Activated T-helper 2 cell treated with anti-CD3 and anti-CD28 coated beads, Interferon-gamma antibody, Interleukin-2, Interleukin-4, amounts not matched to agents 10 μg/mL and 5 μg/mL and 100 μg/mL, durations not matched to agents 14 hours and 24 hours and 36 hours (primary cell): ENCODE data around the gene MISP. TPM values are rescaled to one million over a fixed set of nuclear protein-coding genes. Genes with fewer than 3 reads are reported as not detected.

Source experiments
- DNase-seq: peaks from one replicate; pipeline ENCODE4 v3.0.0; 2021; ENCODE audit warnings: low spot score
- H3K27ac Mint-ChIP-seq: one replicate; pipeline ENCODE4 v1.8.0; 2021; ENCODE audit warnings: mixed read lengths
- H3K27me3 Mint-ChIP-seq: one replicate; pipeline ENCODE4 v1.8.0; 2021; ENCODE audit warnings: low read depth, mixed read lengths
- H3K36me3 Mint-ChIP-seq: one replicate; pipeline ENCODE4 v1.8.0; 2021; ENCODE audit warnings: low read depth, mixed read lengths
- H3K4me1 Mint-ChIP-seq: one replicate; pipeline ENCODE4 v1.8.0; 2021; ENCODE audit warnings: low read depth, mixed read lengths
- H3K4me3 Mint-ChIP-seq: one replicate; pipeline ENCODE4 v1.8.0; 2021; ENCODE audit warnings: low read depth, mild to moderate bottlenecking, moderate library complexity, mixed read lengths
- H3K9me3 Mint-ChIP-seq: one replicate; pipeline ENCODE4 v1.8.0; 2021; ENCODE audit warnings: mixed read lengths
- intact Hi-C: fragments of 100-400 bp; cut with micrococcal nuclease; formaldehyde crosslinking; loops from one replicate; pipeline ENCODE4 v1.15.1; 2023
- total RNA-seq: library from RNA; stranded (reverse); gene quantifications from 2 replicates; pipeline ENCODE4 v1.2.3, GENCODE V29; 2022

Gene MISP
- total RNA-seq, 1 donor from 2014 or later = not detected

DNA sequence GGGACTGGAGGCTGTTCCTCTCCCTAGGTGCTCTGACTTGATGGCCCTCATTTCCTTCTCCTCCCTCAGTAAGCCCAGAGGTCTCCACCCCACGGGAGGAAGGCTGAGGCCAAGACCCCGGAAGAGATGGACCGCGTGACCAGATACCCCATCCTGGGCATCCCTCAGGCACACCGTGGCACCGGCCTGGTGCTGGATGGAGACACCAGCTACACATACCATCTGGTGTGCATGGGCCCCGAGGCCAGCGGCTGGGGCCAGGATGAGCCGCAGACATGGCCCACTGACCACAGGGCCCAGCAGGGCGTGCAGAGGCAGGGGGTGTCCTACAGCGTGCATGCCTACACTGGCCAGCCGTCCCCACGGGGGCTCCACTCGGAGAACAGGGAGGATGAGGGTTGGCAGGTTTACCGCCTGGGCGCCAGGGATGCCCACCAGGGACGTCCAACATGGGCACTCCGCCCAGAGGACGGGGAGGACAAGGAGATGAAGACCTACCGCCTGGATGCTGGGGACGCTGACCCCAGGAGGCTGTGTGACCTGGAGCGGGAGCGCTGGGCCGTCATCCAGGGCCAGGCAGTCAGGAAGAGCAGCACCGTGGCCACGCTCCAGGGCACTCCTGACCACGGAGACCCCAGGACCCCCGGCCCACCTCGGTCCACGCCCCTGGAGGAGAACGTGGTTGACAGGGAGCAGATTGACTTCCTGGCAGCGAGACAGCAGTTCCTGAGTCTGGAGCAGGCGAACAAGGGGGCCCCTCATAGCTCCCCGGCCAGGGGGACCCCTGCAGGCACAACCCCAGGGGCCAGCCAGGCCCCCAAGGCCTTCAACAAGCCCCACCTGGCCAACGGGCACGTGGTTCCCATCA is 6.1 kb downstream of the MISP start:
- H3K9me3 Mint-ChIP-seq = peaks cover 4% of the 10 kb centered on the region
- DNase-seq = no peak

GRCh38 chr19:757811-758668 is 7.1 kb downstream of the MISP start:
- intact Hi-C loops = no loop called here
- no peak for DNase-seq
- no peaks in the 10 kb centered on the region for H3K27me3 Mint-ChIP-seq
- H3K9me3 Mint-ChIP-seq = peaks cover 4% of the 10 kb centered on the region
- H3K4me3 Mint-ChIP-seq = no peak overlapping the region
- H3K27ac Mint-ChIP-seq = no peak overlapping the region
- H3K36me3 Mint-ChIP-seq = no peaks in the 10 kb centered on the region
- no peaks in the 10 kb centered on the region for H3K4me1 Mint-ChIP-seq

More for the DNA sequence above, 6.1 kb downstream of the MISP start:
- Mint-ChIP-seq H3K27me3 (no peaks in the 10 kb centered on the region), H3K36me3 (no peaks in the 10 kb centered on the region), H3K27ac (no peak overlapping the region), H3K4me1 (no peaks in the 10 kb centered on the region), H3K4me3 (no peak overlapping the region)
- intact Hi-C loops = no loop called here

GRCh38 chr19:763181-763580 is 12.3 kb downstream of the MISP start:
- H3K27ac Mint-ChIP-seq = no peak overlapping the region
- no peaks in the 10 kb centered on the region for H3K27me3 Mint-ChIP-seq
- H3K4me3 Mint-ChIP-seq = no peak overlapping the region
- DNase-seq = no peak
- intact Hi-C loops = no loop called here
- H3K4me1 Mint-ChIP-seq = no peaks in the 10 kb centered on the region
- peaks cover 4% of the 10 kb centered on the region for H3K9me3 Mint-ChIP-seq
- H3K36me3 Mint-ChIP-seq = no peaks in the 10 kb centered on the region

DNA sequence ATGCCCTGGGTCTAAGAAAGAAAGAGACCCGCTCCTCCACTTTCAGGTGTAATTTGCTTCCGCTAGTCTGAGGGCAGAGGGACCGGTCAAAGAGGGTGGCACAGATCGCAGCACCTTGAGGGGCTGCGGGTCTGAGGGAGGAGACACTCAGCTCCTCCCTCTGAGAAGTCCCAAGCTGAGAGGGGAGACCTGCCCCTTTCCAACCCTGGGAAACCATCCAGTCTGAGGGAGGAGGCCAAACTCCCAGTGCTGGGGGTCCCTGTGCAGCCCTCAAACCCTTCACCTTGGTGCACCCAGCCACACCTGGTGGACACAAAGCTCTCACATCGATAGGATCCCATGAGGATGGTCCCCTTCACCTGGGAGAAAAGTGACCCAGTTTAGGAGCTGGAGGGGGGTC is 13.0 kb downstream of the MISP start:
- Mint-ChIP-seq H3K4me1 (no peaks in the 10 kb centered on the region), H3K9me3 (peaks cover 4% of the 10 kb centered on the region), H3K27ac (no peak overlapping the region), H3K27me3 (no peaks in the 10 kb centered on the region), H3K4me3 (no peak overlapping the region), H3K36me3 (no peaks in the 10 kb centered on the region)
- intact Hi-C loops = no loop called here
- no peak for DNase-seq

- H3K36me3 Mint-ChIP-seq = no peaks in the 10 kb centered on the region
- no peak overlapping the region for H3K4me3 Mint-ChIP-seq
- intact Hi-C loops = no loop called here
- H3K9me3 Mint-ChIP-seq = peaks cover 4% of the 10 kb centered on the region
- no peaks in the 10 kb centered on the region for H3K4me1 Mint-ChIP-seq
- no peak for DNase-seq
- no peaks in the 10 kb centered on the region for H3K27me3 Mint-ChIP-seq
- no peak overlapping the region for H3K27ac Mint-ChIP-seq
These were observed 13.4 kb downstream of the MISP start for GRCh38 chr19:764301-764700.

DNA sequence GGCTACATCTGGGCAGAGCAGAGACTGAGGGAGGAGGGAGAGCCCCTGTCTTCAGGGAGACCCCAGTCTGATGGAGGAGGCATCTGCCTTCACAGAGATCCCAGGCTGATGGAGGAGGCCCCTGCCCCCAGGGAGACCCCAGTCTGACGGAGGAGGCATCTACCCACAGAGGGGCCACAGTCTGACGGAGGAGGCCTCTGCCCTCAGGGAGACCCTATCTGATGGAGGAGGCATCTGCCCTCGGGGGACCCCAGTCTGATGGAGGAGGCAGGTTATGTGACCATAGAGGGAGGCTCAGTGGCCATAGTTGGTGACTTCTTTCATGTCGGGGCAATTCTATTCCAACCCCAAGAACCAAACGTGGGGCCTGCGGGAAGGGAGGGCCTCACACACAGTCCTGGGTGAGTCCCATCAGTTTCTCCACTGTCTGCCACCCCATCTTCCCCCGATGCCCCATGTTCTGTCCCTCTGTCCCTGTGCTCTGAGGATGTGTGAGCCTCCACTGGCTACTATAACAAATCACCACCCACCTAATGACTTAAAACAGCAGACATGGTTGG is 14.3 kb downstream of the MISP start:
- H3K36me3 Mint-ChIP-seq = no peaks in the 10 kb centered on the region
- no peak overlapping the region for H3K27ac Mint-ChIP-seq
- no peak for DNase-seq
- H3K4me1 Mint-ChIP-seq = peaks cover under 1% of the 10 kb centered on the region
- peaks cover under 1% of the 10 kb centered on the region for H3K27me3 Mint-ChIP-seq
- H3K4me3 Mint-ChIP-seq = no peak overlapping the region
- intact Hi-C loops = no loop called here
- H3K9me3 Mint-ChIP-seq = no peaks in the 10 kb centered on the region

DNA sequence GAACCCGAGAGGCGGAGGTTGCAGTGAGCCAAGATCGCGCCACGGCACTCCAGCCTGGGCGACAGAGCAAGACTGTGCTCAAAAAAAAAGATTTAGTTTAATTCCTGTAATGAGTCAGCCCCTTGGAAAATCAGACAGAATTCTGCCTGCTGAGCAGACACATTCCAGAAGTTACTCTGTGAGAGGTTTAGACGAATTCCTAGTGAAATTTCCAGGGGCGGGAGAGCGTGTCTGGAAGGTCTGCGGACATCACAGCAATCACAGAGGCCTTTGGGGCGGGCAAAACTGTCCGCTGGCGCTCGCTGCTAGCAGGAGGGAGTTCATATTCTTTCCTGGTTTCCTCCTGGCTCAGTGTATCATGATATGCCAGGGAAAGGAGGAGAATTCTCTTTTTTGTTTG is 17.5 kb downstream of the MISP start:
- Mint-ChIP-seq H3K4me3 (no peak overlapping the region), H3K4me1 (peaks cover 2% of the 10 kb centered on the region), H3K36me3 (no peaks in the 10 kb centered on the region), H3K9me3 (no peaks in the 10 kb centered on the region), H3K27ac (no peak overlapping the region), H3K27me3 (peaks cover 2% of the 10 kb centered on the region)
- no peak for DNase-seq
- intact Hi-C loops = no loop called here

- peaks cover 2% of the 10 kb centered on the region for H3K4me1 Mint-ChIP-seq
- H3K36me3 Mint-ChIP-seq = no peaks in the 10 kb centered on the region
- no peaks in the 10 kb centered on the region for H3K9me3 Mint-ChIP-seq
- H3K4me3 Mint-ChIP-seq = no peak overlapping the region
- no peak for DNase-seq
- H3K27me3 Mint-ChIP-seq = peaks cover 2% of the 10 kb centered on the region
- intact Hi-C loops = loop anchor here (2.0 to 10.0 kb wide), 3 partner anchors 65 to 231 kb away; partner anchors contain the start of gene GRIN3B
- no peak overlapping the region for H3K27ac Mint-ChIP-seq
These were observed 18.7 kb downstream of the MISP start for GRCh38 chr19:769616-770015.

GRCh38 chr19:771332-771785 is 20.4 kb downstream of the MISP start:
- intact Hi-C loops = loop anchor here (2.0 to 10.0 kb wide), 3 partner anchors 63 to 229 kb away; partner anchors contain the start of gene GRIN3B
- H3K27me3 Mint-ChIP-seq = peaks cover 2% of the 10 kb centered on the region
- no peak for DNase-seq
- no peak overlapping the region for H3K27ac Mint-ChIP-seq
- H3K4me3 Mint-ChIP-seq = no peak overlapping the region
- H3K9me3 Mint-ChIP-seq = no peaks in the 10 kb centered on the region
- H3K36me3 Mint-ChIP-seq = no peaks in the 10 kb centered on the region
- peaks cover 2% of the 10 kb centered on the region for H3K4me1 Mint-ChIP-seq

DNA sequence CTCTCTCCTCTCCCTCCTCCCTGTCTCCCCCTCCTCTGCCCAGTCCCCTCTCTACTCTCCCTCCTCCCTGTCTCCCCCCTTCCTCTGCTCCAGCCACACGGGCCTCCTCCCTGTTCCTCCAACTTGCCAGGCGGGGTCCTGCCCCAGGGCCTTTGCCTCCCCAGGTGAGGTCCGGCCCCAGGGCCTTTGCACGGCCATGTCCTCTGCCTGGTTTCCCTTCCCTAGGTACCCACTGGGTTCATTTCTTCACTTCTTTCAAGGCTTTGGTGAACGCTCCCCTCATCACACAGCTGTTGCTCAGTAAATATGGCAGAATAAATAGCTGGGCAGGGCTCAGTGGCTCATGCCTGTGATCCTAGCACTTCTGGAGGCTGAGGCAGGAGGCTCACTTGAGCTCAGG is 21.2 kb downstream of the MISP start:
- intact Hi-C loops = loop anchor here (10.0 kb wide), 1 partner anchor 63 kb away; no protein-coding TSS in a partner anchor
- DNase-seq = no peak

GRCh38 chr19:772730-773436 is 22.0 kb downstream of the MISP start:
- Mint-ChIP-seq H3K27me3 (peaks cover 2% of the 10 kb centered on the region), H3K9me3 (no peaks in the 10 kb centered on the region), H3K27ac (no peak overlapping the region), H3K4me3 (no peak overlapping the region), H3K36me3 (no peaks in the 10 kb centered on the region), H3K4me1 (peaks cover 2% of the 10 kb centered on the region)
- intact Hi-C loops = loop anchor here (10.0 kb wide), 1 partner anchor 62 kb away; no protein-coding TSS in a partner anchor
- DNase-seq = no peak

More for the DNA sequence above, 21.2 kb downstream of the MISP start:
- no peaks in the 10 kb centered on the region for H3K9me3 Mint-ChIP-seq
- peaks cover 2% of the 10 kb centered on the region for H3K27me3 Mint-ChIP-seq
- H3K36me3 Mint-ChIP-seq = no peaks in the 10 kb centered on the region
- no peak overlapping the region for H3K27ac Mint-ChIP-seq
- no peak overlapping the region for H3K4me3 Mint-ChIP-seq
- H3K4me1 Mint-ChIP-seq = peaks cover 2% of the 10 kb centered on the region

GRCh38 chr19:776549-776948 is 25.6 kb downstream of the MISP start:
- no peaks in the 10 kb centered on the region for H3K27me3 Mint-ChIP-seq
- intact Hi-C loops = loop anchor here (10.0 kb wide), 1 partner anchor 58 kb away; no protein-coding TSS in a partner anchor
- DNase-seq = no peak
- no peaks in the 10 kb centered on the region for H3K4me1 Mint-ChIP-seq
- H3K27ac Mint-ChIP-seq = no peak overlapping the region
- H3K4me3 Mint-ChIP-seq = no peak overlapping the region
- no peaks in the 10 kb centered on the region for H3K36me3 Mint-ChIP-seq
- no peaks in the 10 kb centered on the region for H3K9me3 Mint-ChIP-seq
